Measurements from ENCODE around the gene NR1D2. TPM values are rescaled to one million over a fixed set of nuclear protein-coding genes. Genes with fewer than 3 reads are reported as not detected.
"Not testable (repeated sequence)": the region's sequence is repeated elsewhere in the genome, so short reads cannot be mapped to it uniquely, and the experiment has no call there.

Gene NR1D2
- polyA plus RNA-seq, 1 donor from 2014 or later, result 27.3 TPM

DNA sequence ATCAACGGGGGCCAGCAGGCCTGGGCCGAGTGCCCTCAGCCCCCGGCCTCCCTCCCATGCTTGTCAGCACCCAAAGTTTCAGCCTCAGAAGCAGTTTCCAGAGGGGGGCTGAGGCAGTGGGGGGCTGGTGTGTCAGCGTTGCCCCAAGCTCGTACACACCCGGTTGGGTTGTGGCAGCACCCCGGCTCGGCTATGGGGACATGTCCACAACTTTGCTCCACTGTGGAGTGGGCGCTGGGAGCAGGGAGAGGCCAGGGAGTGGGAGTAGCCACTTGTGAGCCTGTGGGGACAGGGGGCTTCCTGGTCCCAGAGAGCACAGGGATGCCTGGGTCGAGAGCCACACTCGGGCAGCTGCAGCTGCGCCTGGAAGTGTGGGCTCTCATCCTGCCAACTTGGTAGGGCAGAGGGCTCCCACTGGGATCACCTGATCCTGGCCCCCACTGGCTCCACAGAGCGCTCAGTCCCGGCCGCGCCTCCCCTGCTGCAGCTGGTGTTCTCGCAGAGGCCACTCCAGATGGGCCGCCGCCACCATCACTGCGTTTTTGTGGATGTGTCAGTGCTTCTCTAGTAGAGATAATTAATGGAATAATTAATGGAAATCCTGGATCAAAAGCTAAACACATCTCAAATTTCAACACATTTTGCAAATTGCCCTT is 75.1 kb downstream of the NR1D2 start:
- Mint-ChIP-seq H3K4me3 (no peak overlapping the region), H3K27ac (no peak overlapping the region), H3K9me3 (no peaks in the 10 kb centered on the region), H3K36me3 (peaks cover 1% of the 10 kb centered on the region), H3K27me3 (peaks cover 11% of the 10 kb centered on the region), H3K4me1 (no peaks in the 10 kb centered on the region)

DNA sequence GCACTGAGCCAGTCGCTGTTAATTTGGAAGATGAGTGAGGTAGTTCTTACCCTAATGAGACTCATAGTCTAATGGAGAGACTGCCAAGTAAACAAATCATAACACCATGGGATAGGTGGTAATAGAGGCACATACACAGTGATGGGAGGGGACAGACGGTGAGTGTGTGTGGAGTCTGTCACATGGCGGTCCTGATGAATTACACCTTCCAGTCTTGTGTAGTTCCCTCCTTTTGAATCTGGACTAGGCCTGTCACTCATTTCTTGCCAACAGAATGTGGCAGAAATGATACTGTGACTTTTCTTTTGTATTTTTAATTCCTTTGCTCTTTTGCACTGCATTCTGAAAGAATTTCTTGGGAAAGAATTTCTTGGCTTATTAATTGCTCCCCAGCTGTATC is 78.1 kb downstream of the NR1D2 start:
- Mint-ChIP-seq H3K27me3 (peaks cover 2% of the 10 kb centered on the region), H3K27ac (no peak overlapping the region), H3K36me3 (no peaks in the 10 kb centered on the region), H3K4me1 (no peaks in the 10 kb centered on the region), H3K9me3 (no peaks in the 10 kb centered on the region), H3K4me3 (no peak overlapping the region)

DNA sequence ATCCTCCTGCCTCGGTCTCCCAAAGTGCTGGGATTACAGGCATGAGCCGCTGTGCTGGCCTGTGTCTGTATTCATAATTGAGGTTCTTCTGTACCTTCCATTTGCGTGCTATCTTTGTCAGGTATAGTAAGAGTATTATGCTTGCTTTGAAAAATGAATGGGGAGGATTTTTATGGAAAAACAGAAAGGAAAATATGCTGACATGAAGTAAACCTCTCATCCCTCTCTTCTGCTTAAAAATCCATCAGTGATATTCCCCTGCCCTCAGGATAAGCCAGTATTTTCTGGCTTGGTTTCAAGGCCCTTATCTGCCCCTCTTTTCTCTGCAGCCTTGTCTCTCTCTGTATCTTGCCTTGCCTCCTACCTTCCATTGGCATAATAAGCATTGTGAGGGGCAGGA is 80.7 kb downstream of the NR1D2 start:
- Mint-ChIP-seq H3K4me1 (no peaks in the 10 kb centered on the region), H3K4me3 (no peak overlapping the region), H3K27me3 (peaks cover 2% of the 10 kb centered on the region), H3K27ac (no peak overlapping the region), H3K36me3 (no peaks in the 10 kb centered on the region), H3K9me3 (no peaks in the 10 kb centered on the region)

DNA sequence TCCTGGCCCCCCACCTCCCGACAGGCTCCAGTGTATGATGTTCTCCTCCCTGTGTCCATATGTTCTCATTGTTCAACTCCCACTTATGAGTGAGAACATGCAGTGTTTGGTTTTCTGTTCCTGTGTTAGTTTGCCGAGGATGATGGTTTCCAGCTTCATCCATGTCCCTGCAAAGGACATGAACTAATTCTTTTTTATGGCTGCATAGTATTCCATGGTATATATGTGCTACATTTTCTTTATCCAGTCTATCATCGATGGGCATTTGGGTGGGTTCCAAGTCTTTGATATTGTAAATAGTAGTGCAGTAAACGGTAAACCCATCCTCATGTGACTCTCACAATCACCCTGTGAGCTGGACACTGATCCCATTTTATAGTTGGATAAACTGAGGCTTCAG is 81.6 kb downstream of the NR1D2 start:
- H3K4me3 Mint-ChIP-seq, H3K36me3 Mint-ChIP-seq, H3K27me3 Mint-ChIP-seq, H3K9me3 Mint-ChIP-seq, H3K4me1 Mint-ChIP-seq, H3K27ac Mint-ChIP-seq: not testable (repeated sequence)

DNA sequence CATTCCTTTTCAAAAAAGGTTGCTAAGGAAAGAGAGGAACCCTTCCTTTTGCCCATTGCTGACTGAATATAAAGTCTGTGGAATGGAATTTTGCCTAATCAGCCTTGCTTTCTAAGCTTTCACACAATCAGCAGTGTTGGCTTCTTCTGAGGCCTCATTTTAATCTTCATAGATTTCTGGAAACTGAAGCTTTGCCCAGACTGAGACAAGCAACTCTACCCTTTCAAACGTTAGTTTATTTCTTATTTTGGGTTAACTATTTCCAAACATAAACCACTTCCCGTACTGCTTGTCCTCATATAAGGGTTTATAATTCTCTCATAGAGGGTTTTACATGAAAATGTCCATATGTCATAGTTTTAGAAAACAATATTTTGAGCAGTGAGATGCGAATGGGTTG is 82.9 kb downstream of the NR1D2 start:
- Mint-ChIP-seq H3K4me3 (no peak overlapping the region), H3K27ac (no peak overlapping the region), H3K27me3 (peaks cover 2% of the 10 kb centered on the region), H3K36me3 (peaks cover 5% of the 10 kb centered on the region), H3K4me1 (no peaks in the 10 kb centered on the region), H3K9me3 (no peaks in the 10 kb centered on the region)

Other genes starting within 250 kb of the NR1D2 start
- 17.0 TPM for gene UBE2E1, start 139.3 kb upstream of the NR1D2 start, polyA plus RNA-seq
- 2.8 TPM for gene NKIRAS1, start 28.3 kb upstream of the NR1D2 start, polyA plus RNA-seq
- 4,864 TPM for gene RPL15, start 28.2 kb upstream of the NR1D2 start, polyA plus RNA-seq